GM23248 (cell line): Measurements from ENCODE around the gene SEPTIN1.

Source experiments
- EZH2 ChIP-seq: fragments of 200-600 bp; sonication (generic); IDR thresholded peaks from 2 replicates; pipeline ENCODE4 v1.6.1; 2018; ENCODE audit warnings: antibody characterized with exemption, mild to moderate bottlenecking; ENCODE audit not compliant: insufficient read depth, poor library complexity, severe bottlenecking
- EZH2phosphoT487 ChIP-seq: fragments of 200-600 bp; sonication (generic); IDR thresholded peaks from 2 replicates; pipeline ENCODE4 v1.6.1; 2018; ENCODE audit warnings: antibody characterized with exemption, moderate library complexity, mild to moderate bottlenecking, low read depth; ENCODE audit not compliant: insufficient read depth

- TF ChIP-seq EZH2phosphoT487 (no peak), EZH2 (no peak)
Observed at GRCh38 chr16:30399435-30400186, 17.2 kb upstream of the SEPTIN1 start.
